Measurements from ENCODE around the gene GPC1. TPM values are rescaled to one million over a fixed set of nuclear protein-coding genes. Genes with fewer than 3 reads are reported as not detected.

GPC1 gene
- total and polyA plus RNA-seq, 2 donors (not counting 3 experiments of a cell fraction or from before 2014, with no cell fraction given): 9.6 to 31.1 TPM

DNA sequence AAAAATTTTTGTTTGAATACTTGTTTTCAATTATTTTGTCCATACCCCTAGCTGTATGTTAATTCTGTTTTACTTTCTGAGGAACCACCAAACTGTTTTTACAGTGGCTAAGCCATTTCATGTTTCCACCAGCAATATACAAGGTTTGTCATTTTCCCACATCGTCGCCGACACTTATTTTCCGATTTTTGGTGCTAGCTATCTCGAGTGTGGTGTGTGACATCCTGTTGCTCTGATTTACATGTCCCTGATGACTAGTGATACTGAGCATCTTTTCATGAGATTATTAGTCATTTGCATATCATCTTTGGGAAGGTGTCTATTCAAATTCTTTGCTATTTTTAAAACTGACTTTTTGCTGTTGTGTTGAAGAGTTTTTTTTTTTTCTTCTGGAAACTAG lies 7.2 kb upstream of the GPC1 start:
- no peaks in the 10 kb centered on the region for H3K9me1 ChIP-seq (replicated peaks; ENCODE audit: control insufficient read depth, extremely low read depth, insufficient read depth, low read length)
- H3K79me2 ChIP-seq (ENCODE audit: control insufficient read depth, insufficient read depth, low read length): no peaks in the 10 kb centered on the region
- no peak overlapping the region for H3K4me2 ChIP-seq (ENCODE audit: insufficient read depth, low read length)
- H3K9me3 ChIP-seq (replicated peaks; ENCODE audit: control insufficient read depth, insufficient read depth, low read length): no peaks in the 10 kb centered on the region
- intact Hi-C loops (cut with micrococcal nuclease) (no loop called here), dilution Hi-C loops (cut with MboI; ENCODE audit: extremely low pct_ligation_motif_present, low sequenced_read_pairs) (no loop called here)
- H3K4me3 ChIP-seq (replicated peaks in 1 of 3; ENCODE audit: insufficient read depth in 1 of 3, low read depth in 1 of 3, low read length in 3 of 3): no peak overlapping the region
- TF ChIP-seq POLR2AphosphoS5 (IDR thresholded peaks at IDR 0.05; ENCODE audit: insufficient read depth, low read depth, low read length): no peak
- TF ChIP-seq MYC (IDR thresholded peaks at IDR 0.05; ENCODE audit: low read depth, low read length): no peak
- no peak for TF ChIP-seq FOS (IDR thresholded peaks at IDR 0.05; ENCODE audit: borderline replicate concordance, insufficient read depth, low read length)
- TF ChIP-seq GATA2 (IDR thresholded peaks at IDR 0.05; ENCODE audit: insufficient read depth, insufficient read length, low read depth, low read length): no peak
- TF ChIP-seq JUN (IDR thresholded peaks at IDR 0.05; ENCODE audit: borderline replicate concordance, insufficient read depth, insufficient read length, low read depth): no peak
- ChIA-PET POLR2A (no interaction called here), CTCF (no interaction called here)
- FAIRE-seq: no peak
- H2AFZ ChIP-seq (ENCODE audit: low read depth, low read length): no peak overlapping the region
- no peaks in the 10 kb centered on the region for H3K27me3 ChIP-seq (ENCODE audit: control insufficient read depth in 2 of 2, insufficient read depth in 2 of 2, low read length in 2 of 2)
- H3K4me1 ChIP-seq (ENCODE audit: control insufficient read depth, extremely low read depth, insufficient read depth, low read length): no peaks in the 10 kb centered on the region
- H3K27ac ChIP-seq (ENCODE audit: insufficient read depth, low read depth, low read length): no peak overlapping the region
- H4K20me1 ChIP-seq (replicated peaks; ENCODE audit: control insufficient read depth, extremely low read depth, insufficient read depth, low read length): no peaks in the 10 kb centered on the region
- BruUV-seq (replicated peaks): no TSS peak
- H3K9ac ChIP-seq (replicated peaks; ENCODE audit: extremely low read depth, insufficient read depth, low read length): no peak overlapping the region
- no peaks in the 10 kb centered on the region for H3K36me3 ChIP-seq (ENCODE audit: control insufficient read depth in 2 of 2, extremely low read depth in 1 of 2, insufficient read depth in 2 of 2, low read length in 2 of 2)
- DNase-seq (ENCODE audit: low read depth, low spot score): no peak

DNA sequence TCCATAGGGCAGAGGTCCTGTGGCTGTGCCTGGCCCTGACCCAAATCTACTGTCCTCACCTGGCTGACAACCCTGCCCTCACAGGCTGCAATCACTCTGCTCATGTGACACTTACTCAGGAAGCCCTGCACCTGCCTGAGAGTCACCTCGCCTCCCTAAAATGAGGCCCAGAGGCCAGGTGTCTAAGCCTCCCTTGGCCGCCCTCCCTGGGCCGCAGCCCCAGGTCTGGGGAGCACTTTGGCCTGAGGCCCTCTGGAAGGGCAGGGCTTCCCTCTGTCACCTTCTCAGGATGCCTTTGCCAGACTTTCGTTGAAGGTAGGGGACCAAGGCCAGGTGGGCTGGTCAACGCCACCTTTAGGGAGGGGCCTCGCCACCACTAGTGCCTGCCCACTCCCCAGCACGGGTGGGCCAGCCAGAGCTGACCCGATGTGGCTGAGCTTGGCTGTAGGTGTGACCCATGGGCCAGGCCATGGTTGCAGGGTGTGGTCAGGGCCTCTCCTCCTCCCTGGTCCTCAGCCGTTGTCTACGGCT lies 6.1 kb upstream of the GPC1 start:
- intact Hi-C loops (cut with micrococcal nuclease): no loop called here

More for the DNA sequence above, 6.1 kb upstream of the GPC1 start:
- Histone ChIP-seq H4K20me1 (replicated peaks; ENCODE audit: control insufficient read depth, extremely low read depth, insufficient read depth, low read length) (no peaks in the 10 kb centered on the region), H3K9me1 (replicated peaks; ENCODE audit: control insufficient read depth, extremely low read depth, insufficient read depth, low read length) (no peaks in the 10 kb centered on the region), H3K9ac (replicated peaks; ENCODE audit: extremely low read depth, insufficient read depth, low read length) (no peak overlapping the region), H3K27me3 (ENCODE audit: control insufficient read depth in 2 of 2, insufficient read depth in 2 of 2, low read length in 2 of 2) (no peaks in the 10 kb centered on the region), H3K4me2 (ENCODE audit: insufficient read depth, low read length) (no peak overlapping the region), H3K27ac (ENCODE audit: insufficient read depth, low read depth, low read length) (no peak overlapping the region), H3K4me1 (ENCODE audit: control insufficient read depth, extremely low read depth, insufficient read depth, low read length) (no peaks in the 10 kb centered on the region), H3K79me2 (ENCODE audit: control insufficient read depth, insufficient read depth, low read length) (no peaks in the 10 kb centered on the region), H3K9me3 (replicated peaks; ENCODE audit: control insufficient read depth, insufficient read depth, low read length) (no peaks in the 10 kb centered on the region), H3K4me3 (replicated peaks in 1 of 3; ENCODE audit: insufficient read depth in 1 of 3, low read depth in 1 of 3, low read length in 3 of 3) (no peak overlapping the region), H2AFZ (ENCODE audit: low read depth, low read length) (no peak overlapping the region), H3K36me3 (ENCODE audit: control insufficient read depth in 2 of 2, extremely low read depth in 1 of 2, insufficient read depth in 2 of 2, low read length in 2 of 2) (no peaks in the 10 kb centered on the region)
- TF ChIP-seq POLR2AphosphoS5 (IDR thresholded peaks at IDR 0.05; ENCODE audit: insufficient read depth, low read depth, low read length): no peak
- no peak for TF ChIP-seq FOS (IDR thresholded peaks at IDR 0.05; ENCODE audit: borderline replicate concordance, insufficient read depth, low read length)
- no peak for TF ChIP-seq EZH2 (IDR thresholded peaks at IDR 0.05; ENCODE audit: borderline replicate concordance, low read depth, low read length, severe bottlenecking)
- TF ChIP-seq JUN (IDR thresholded peaks at IDR 0.05; ENCODE audit: borderline replicate concordance, insufficient read depth, insufficient read length, low read depth): no peak
- TF ChIP-seq, protein P1, sequence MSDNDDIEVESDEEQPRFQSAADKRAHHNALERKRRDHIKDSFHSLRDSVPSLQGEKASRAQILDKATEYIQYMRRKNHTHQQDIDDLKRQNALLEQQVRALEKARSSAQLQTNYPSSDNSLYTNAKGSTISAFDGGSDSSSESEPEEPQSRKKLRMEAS (IDR thresholded peaks at IDR 0.05; ENCODE audit: insufficient read depth, insufficient read length): no peak
- TF ChIP-seq GATA2 (IDR thresholded peaks at IDR 0.05; ENCODE audit: insufficient read depth, insufficient read length, low read depth, low read length): no peak
- no peak for TF ChIP-seq MYC (IDR thresholded peaks at IDR 0.05; ENCODE audit: low read depth, low read length)
- TF ChIP-seq, protein P2, sequence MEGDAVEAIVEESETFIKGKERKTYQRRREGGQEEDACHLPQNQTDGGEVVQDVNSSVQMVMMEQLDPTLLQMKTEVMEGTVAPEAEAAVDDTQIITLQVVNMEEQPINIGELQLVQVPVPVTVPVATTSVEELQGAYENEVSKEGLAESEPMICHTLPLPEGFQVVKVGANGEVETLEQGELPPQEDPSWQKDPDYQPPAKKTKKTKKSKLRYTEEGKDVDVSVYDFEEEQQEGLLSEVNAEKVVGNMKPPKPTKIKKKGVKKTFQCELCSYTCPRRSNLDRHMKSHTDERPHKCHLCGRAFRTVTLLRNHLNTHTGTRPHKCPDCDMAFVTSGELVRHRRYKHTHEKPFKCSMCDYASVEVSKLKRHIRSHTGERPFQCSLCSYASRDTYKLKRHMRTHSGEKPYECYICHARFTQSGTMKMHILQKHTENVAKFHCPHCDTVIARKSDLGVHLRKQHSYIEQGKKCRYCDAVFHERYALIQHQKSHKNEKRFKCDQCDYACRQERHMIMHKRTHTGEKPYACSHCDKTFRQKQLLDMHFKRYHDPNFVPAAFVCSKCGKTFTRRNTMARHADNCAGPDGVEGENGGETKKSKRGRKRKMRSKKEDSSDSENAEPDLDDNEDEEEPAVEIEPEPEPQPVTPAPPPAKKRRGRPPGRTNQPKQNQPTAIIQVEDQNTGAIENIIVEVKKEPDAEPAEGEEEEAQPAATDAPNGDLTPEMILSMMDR (IDR thresholded peaks at IDR 0.05; ENCODE audit: extremely low read depth in 1 of 2, insufficient read depth in 1 of 2, low read depth in 1 of 2, low read length in 2 of 2): no peak
- no peak for TF ChIP-seq POLR2A (IDR thresholded peaks at IDR 0.05; ENCODE audit: low read depth, low read length)
- dilution Hi-C loops (cut with MboI; ENCODE audit: extremely low pct_ligation_motif_present, low sequenced_read_pairs): no loop called here
- FAIRE-seq (no peak), DNase-seq (ENCODE audit: low read depth, low spot score) (no peak)
- POLR2A ChIA-PET: no interaction called here
- CTCF ChIA-PET: no interaction called here
- BruUV-seq (replicated peaks): no TSS peak
